HG03095 (cell line): ENCODE data around the gene ARAP2.

Experiments
- ATAC-seq: cut with Tn5 transposase; IDR thresholded peaks from one replicate; pipeline ENCODE4 v1.9.1; 2021; ENCODE audit warnings: moderate library complexity; ENCODE audit not compliant: unreplicated experiment

Gene ARAP2

GRCh38 chr4:36244257-36245082 lies at the start of gene ARAP2:
TSS of gene ARAP2 (minus strand) at chr4:36244514. CDS start at chr4:36229486, 15,028 bp downstream.
- peak; percentile 59 for ATAC-seq

- no peak for ATAC-seq
Measured at GRCh38 chr4:36292556-36293188, 48.4 kb upstream of the ARAP2 start.

- ATAC-seq = no peak
Measured at GRCh38 chr4:36290641-36291040, 46.3 kb upstream of the ARAP2 start.

GRCh38 chr4:36288731-36289426 lies 44.6 kb upstream of the ARAP2 start:
- no peak for ATAC-seq

GRCh38 chr4:36286481-36286871 lies 42.2 kb upstream of the ARAP2 start:
- ATAC-seq = no peak

- ATAC-seq = peak; percentile 97
Measured at GRCh38 chr4:36285784-36286480, 41.6 kb upstream of the ARAP2 start.

GRCh38 chr4:36283912-36284465 lies 39.7 kb upstream of the ARAP2 start:
- no peak for ATAC-seq

- ATAC-seq = no peak
Measured at GRCh38 chr4:36282503-36283030, 38.3 kb upstream of the ARAP2 start.

GRCh38 chr4:36281384-36282106 lies 37.2 kb upstream of the ARAP2 start, which contains the start of gene DTHD1:
TSS of gene DTHD1 (plus strand) at chr4:36281616. CDS start at chr4:36281759, 143 bp downstream.
- ATAC-seq = no peak

GRCh38 chr4:36280555-36280954 lies 36.2 kb upstream of the ARAP2 start:
- no peak for ATAC-seq

GRCh38 chr4:36278789-36279188 lies 34.5 kb upstream of the ARAP2 start:
- ATAC-seq = no peak

GRCh38 chr4:36277533-36277932 lies 33.2 kb upstream of the ARAP2 start:
- no peak for ATAC-seq

- no peak for ATAC-seq
Measured at GRCh38 chr4:36274158-36274557, 29.8 kb upstream of the ARAP2 start.

- ATAC-seq = no peak
Measured at GRCh38 chr4:36273276-36273675, 29.0 kb upstream of the ARAP2 start.

- ATAC-seq = no peak
Measured at GRCh38 chr4:36269533-36270173, 25.3 kb upstream of the ARAP2 start.

- ATAC-seq = no peak
Measured at GRCh38 chr4:36269101-36269500, 24.8 kb upstream of the ARAP2 start.

GRCh38 chr4:36267486-36268268 lies 23.4 kb upstream of the ARAP2 start:
- no peak for ATAC-seq

GRCh38 chr4:36264207-36264826 lies 20.0 kb upstream of the ARAP2 start:
- no peak for ATAC-seq
